GM18868 (cell line): ENCODE results near the gene TMOD1.

Experiments used
- ATAC-seq: cut with Tn5 transposase; IDR thresholded peaks from one replicate; pipeline ENCODE4 v1.9.1; 2021; ENCODE audit warnings: mild to moderate bottlenecking, moderate library complexity; ENCODE audit not compliant: unreplicated experiment

Gene TMOD1

DNA sequence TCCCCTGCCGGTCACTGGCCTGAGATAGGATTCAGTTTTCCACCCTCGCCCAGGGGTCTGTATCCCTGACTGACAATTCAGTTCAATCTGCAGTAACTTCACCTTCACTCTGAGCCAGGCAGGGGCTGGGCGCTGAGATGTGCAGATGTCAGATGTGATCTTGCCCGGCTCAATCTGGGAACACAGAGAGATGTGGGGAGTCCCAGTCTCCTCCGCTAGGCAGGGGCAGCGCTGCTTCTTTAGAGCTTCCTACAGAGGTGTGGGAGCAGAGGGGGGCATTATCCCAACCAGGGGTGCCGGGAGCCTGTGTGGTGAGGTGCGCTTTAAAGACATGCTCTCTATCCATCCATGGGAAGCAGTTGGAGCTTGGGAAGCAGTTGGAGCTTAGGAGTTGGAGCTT lies 14.6 kb downstream of the TMOD1 start:
- ATAC-seq, result no peak

DNA sequence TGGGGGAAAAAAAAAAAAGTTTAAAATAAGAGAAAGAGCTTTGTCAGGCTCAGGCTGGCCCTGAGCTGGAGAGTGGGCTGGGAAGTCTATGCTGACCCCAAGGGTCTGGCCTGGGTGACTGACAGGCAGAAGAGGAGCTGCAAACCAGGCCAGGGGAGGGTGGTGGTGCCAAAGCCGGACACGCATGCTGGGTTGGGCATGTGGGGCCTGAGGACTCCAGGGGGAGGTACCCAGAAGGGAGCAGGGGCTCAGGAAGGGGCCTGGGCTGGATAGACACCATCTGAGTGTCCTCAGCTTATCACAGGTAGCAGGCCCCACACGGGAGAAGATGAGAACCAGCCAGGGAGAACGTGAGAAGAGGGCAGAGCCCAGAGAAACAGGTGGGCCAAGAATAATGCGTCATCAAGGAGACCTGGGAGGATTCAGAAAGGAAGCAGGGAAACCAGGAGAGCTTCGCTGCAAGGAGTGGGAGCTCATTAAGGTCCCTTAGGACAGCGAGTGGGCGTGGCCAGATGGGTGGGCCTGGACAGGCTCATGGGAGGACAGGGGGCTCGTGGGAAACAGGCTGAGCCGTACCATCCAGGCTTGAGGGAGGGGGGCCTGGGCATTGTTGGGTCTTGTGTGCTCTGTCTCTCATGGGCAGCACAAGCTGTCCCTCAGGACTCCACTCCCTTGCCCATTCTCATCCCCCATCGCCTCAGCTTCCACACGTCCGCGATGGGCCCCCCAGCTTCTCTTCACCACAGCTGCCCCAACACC lies 16.0 kb downstream of the TMOD1 start:
- ATAC-seq, result no peak

DNA sequence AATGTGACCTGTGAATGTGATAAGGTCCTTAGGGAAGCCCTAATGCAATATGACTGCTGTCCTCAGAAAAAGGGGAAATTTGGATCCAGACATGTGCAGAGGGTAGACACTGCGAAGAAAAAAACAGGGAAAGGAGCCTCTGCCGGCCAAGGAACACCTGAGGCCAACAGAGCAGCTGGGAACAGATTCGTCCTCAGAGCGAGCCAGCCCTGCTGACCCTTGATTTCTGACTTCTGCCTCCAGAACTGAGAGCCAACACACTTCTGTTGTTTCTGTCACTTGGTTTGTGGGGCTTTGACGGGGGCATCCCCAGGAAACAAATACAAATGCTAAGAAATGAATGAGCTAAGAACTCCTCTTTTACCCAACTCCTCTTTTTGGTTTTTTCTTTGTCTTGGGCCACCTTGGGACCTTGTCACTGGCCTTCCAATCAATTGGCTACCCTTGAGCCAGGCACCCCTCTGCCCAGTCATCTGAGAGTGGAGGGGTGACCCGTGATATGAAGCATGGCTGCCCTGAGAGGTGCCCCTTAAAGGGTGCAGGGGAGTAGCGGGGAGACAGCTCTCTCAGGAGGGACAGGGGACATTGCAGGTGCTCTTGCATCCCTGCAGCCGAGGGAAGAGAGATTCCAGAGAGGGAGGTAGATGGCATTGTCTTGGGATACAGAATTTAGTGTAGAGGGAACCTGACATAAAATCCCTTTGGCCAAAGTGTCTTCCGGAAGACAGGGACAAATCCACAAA lies 16.9 kb downstream of the TMOD1 start:
- ATAC-seq, result no peak

DNA sequence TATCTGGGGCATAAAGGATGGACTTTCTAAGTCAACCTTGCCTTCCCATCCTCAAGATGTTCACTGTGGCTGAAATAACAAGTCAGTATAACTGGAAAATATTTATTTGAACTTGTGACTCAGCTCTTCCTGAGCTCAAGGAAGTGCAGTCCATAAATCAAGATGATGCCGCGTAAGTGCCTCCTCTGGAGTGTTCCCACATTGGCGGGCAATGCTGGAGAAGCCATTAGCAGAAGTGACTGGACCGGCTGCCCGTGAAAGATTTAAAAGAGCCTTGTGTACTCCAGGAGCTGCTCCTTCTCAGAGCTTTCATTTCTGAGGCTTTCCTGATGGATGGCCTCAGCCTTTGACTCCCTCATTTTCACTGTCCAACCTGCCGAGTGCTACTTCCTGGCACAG lies 17.4 kb downstream of the TMOD1 start:
- ATAC-seq, result no peak

DNA sequence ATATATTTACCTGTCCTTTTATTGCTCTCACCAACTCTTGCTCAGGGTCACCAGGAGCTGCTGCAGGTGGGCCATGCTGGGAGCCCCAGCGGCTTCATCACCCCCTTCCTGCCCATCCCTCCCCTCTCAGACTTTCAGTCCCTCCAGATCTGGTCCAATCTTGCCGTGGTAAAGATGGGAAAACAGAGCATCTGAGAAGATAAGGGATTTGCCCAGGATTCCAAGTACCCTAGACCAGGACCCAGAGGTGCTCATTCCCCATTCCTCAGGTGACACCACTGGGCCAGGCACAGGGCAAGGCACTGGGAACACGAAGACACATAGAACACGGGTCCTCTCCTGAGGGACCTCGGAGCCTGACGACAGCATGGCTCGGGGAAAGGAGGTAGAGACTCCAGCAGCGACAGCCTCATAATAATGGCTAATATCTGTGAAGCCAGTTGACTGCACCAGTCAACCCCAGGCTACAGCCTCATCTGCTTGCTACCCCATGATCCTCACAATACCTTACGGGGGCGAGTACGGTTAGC lies 18.0 kb downstream of the TMOD1 start:
- ATAC-seq, result no peak

DNA sequence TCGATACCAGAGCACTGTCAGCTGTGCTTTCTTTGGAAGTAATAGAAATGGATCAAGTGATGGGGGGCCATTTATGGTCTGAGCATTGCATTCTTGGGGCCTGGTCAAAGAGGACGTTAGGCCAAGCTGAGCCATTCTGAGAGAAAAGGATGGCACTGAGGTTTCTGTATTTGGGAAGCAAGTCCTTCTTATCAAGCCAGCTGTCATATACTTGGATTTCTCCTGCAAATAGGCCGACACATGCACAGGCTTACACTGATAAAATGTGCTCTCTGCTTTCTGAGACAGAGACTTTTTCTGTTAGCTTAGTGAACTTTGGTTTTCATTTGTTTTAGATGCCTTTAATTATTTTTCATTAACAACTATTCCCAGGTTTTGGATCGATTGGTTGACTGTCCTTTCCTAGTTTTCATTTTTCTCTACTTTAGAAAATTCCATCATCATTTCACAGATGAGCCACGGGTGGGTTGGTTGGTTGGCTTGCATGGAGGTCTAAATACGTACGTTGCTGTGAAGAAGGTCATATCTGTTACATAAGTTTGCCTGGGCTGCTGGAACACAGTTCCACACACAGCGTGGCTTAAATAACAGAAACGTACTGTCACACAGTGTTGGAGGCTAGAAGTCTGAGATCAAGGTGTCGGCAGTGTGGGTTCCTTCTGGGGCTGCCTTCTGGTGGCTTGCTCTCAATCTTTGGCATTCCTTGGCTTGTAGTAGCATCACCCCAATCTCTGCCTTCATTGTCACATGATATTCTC lies 20.3 kb downstream of the TMOD1 start:
- ATAC-seq, result no peak

DNA sequence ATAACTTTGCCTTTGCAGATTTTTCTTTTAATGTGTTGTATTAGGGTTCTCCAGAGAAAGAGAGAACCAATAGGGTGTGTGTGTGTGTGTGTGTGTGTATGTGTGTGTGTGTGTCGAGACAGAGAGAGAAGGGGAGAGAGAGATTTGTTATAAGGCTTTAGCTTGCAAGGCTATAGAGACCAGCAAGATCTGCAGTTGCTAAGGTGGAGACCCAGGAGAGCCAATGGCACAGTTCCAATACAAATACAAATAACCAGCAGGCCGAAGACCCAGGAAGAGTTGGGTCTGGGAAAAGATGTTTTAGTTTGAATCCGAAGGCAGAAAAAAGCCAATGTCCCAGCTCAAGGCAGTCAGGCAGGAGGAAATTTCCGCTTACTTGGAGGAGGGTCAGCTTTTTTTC lies 23.0 kb downstream of the TMOD1 start:
- ATAC-seq, result no peak

DNA sequence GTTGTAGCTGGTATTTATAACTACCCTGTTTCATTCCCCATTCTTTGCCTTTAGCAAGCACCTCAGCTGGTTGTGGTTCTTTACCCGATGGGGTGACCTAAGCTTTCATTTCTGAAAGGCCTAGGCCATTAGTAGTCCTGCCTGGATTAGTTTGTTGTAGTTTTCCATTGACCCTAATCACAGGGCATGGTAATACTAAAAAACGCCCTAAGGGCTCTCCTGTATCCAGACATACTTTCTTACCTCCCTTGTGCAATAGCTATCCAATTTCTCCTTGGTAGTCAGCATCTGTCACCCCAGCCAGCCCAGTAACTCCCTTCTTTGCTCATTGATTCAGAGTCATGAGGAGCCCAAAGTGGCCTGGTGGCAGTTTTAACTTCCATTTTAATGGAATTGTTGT lies 24.0 kb downstream of the TMOD1 start:
- ATAC-seq, result no peak

DNA sequence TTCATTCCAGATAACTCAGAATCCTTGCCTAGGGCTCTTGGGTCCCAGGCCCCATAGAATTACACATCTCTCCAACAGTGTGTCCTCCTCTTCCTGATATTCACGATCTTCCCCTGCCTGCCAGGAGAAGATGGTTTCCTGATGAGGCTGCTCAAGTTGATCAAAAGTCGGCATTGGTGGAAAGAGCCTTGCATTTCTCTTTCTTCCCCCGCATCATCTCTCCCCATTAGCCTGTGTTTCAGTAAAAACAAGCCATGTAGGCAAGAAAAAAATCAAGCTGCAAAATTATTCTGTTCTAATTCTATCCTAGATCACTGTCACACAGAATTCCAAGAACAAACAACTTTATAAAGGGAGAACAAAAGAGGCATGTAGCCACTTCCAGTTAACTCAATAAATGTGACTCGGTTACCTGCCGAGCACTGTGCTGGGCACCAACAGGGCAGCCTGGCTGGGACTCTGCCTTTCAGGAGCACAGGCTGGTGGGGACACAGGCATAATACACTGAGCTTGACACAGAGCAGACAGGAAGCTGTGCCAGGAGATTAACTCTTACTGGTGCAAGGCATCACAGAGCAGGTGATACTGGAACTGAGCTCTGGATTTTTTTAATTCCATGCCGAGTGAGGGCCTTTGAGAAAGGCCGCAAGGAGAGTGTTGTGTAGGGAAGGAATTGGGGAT lies 25.6 kb downstream of the TMOD1 start:
- no peak for ATAC-seq

DNA sequence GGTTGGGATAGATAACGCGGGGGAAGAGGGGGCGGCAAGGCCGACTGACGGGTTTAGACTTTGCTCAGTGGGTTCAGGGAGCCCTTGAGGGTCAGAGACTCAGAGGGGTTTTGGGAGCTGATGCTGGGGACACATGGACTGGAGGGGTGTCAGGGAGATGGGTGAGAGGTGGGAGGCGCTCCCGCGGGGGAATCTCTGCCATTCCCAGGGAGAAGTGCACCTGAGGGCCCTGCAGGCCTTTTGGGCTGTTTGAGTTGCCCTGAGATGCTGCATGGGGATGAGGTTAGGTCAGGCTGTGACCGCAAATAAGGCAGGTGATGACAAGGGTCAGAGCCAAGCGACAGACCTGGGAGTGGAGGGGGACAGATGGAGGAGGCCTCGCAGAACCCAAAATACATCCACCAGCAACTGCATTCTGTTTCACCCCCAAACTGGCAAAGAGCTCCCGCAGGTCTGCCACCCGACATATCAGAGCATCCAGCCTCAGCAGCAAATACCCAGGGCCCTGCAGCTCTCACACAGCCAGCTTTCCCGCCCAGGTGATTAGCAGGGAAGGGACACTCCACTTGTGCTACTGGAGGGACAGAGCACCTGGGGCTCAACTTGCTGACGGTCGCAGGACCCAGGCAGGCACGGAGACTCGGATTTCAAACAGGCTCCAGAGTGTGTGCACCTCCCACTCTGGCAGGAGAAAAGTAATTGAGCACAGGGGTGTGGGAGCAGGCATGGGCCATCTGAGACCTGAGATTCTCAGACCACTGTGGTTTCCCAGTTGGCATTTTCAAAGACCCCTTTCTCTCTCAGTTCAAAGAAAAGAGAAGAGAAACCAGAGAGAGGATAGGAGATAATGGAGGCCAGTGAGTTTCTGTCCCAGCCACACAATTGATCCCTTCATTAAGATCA lies 26.4 kb downstream of the TMOD1 start:
- peak; percentile 41 for ATAC-seq

DNA sequence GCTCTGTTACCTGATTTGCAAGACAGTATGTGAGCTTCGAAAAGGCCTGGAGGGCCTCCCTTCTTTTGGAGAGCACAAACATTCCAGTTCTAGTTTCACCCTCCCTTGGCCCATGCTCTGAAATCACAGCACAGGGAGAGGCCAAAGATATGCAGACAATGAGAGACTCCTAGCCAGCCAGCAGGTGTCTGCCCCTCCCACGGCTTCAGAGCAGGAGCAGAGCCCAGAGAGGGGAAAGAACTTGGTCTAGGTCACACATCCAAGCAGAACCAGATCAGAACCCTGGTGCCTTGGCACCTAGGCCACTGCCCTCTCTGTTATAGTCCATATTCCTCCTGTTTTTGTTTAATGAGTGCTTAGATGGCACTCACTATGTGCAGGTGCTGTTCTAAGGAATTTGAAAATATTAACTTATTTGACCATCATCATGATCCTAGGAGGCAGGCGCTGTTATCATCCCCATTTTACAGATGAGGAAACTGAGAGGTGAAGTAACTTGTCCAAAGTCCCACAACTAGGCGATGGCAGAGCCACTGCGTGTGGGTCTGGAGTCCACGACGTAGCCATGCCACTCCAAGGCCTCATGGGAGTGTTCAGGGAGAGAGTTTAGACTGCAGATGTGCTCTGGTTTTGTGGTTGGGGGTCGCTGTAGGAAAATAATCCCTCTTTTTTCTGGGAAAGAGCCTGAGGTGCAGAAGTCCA lies 27.2 kb downstream of the TMOD1 start:
- ATAC-seq, result peak; percentile 32

DNA sequence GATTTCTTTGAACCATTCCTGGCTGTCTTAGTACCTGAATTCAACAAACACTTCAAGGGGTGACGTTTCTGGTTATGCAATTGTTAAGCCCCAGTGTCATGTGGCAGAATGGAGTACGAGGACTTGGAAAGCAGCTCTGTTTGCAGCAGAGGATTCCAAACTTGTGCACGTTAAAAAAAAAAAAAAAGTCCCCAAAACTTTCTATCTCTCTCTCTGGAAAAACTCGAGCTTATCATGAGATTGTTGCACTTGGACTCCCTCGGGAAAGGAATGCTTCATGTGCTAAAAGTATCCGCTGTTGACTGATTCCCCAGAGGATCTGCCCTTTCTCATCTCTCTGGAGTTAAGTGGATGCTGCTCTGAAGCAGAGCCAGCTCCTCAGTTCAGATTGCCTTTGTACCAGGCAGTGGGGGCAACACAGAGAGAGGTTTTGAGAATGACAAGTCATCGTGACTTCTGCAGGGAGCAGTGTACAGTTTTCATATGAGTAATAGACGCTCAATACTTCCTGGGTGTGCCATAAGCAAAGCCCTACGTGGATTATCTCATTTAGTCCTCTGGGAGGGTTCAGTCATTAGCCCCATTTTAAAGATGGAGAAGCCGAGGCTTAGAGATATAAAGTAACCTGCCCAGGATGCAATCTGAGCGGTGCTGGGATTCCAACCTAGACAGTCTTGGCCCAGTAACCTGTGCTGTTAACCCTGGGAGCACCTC lies 28.1 kb downstream of the TMOD1 start:
- peak; percentile 88 for ATAC-seq

DNA sequence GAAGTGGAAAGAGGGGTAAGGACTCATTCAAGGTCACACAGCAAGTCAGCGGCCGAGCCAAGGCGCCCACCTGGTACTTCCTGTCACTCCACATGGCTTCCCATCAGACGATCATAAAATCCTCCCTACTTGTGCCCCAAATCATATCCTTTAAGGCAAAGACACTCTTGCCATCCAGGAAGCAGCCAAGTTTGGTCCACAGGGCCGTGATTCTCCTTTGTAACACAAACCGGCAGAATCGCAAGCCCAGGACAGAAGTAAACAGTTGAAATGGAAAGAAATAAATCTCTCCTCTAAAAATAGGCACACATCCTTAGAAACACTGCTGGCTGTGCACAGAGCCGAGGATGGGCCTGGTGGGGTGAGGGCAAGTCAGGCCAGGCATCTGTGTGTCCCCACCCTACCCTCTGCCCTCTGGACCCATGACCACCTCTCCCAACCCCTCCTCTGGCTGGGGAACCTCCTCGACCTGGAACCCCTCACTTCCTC lies 30.5 kb downstream of the TMOD1 start:
- ATAC-seq, result no peak

DNA sequence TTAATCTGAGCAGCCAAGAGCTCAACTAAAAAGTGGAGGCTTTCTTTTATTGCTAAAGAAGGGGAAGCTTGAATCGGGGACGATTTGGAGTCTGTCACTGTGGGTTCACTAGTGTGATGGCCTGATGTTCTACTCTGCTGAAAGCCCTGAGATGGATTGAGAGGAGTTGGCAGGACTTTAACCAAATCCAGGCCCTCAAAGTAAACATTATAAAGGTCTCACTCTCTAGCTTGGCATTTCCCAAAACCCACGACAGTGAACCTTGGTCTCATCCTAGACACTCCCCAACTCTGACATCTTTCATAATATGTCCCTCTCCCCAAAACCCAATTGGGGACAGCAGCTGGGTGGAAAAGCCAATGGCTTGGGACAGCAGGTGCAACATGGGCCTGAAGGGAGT lies 32.7 kb downstream of the TMOD1 start:
- ATAC-seq, result no peak

DNA sequence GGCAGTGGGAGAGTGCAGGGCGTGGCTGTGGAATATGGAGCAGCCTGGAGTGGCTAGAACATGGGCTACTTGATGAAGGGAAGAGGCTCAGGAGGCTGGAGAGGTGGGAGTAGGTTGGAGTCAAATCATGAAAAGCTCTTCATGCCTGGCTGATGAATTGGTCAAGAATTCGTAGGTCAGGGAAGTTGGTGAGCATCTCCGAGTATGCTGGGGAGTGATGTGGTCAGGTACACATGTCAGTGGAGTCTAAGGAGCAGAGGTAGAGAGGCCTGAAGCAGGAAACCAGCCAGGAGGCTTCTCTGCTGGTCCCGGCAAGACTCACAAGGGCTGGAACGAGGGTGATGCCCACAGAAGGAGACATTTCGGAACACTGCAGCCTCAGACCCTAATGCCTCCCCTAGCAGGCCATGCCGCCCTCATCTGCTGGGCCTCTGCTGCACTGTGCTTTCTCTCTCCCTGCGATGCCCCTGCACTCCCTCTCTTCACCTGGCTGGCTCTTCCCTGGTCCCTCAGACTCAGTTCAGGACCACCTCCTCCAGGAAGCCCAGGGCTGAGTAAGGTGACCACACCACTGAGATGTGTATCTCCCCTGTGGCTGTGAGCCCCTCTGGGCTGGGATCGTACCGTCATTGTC lies 33.6 kb downstream of the TMOD1 start:
- ATAC-seq, result no peak

DNA sequence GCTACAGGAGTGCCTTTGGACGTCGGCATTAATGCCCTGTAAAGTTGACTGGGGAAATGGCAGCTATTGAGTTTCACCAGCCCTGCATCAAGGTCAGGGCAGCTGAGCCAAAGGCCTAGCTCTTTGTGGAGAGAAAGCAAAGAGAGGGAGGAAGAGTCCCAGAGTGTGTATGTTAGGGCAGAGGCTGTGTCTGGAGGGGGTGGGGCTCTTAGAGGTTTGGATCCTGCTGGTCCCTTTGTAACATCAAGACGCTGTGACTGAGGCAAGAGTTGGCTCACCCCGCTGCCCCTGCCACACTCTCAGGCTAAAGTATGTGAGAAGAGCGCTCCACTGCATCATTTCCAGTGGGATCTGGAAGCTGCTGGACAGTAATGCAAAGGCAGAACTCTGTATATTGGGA lies 34.3 kb downstream of the TMOD1 start:
- no peak for ATAC-seq

DNA sequence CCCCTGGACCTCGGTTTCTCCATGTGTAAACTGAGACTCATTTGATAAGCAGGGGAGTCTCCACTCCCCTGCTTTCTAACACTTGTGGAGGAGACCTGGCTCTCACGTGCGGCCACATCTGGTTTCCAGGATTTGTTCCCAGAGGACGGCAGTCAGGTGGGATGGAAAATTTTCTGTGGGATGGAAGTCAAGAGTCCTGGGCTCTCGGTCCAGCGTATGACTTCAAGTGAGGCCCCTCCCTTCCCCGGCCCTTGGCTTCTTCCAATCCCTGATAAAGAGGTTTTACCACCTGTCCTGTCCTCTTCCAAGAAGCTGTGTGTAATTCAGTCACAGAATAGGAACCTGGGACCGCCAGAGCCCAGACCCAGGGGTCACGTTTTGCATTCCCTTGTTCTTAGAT lies 35.0 kb downstream of the TMOD1 start:
- no peak for ATAC-seq

DNA sequence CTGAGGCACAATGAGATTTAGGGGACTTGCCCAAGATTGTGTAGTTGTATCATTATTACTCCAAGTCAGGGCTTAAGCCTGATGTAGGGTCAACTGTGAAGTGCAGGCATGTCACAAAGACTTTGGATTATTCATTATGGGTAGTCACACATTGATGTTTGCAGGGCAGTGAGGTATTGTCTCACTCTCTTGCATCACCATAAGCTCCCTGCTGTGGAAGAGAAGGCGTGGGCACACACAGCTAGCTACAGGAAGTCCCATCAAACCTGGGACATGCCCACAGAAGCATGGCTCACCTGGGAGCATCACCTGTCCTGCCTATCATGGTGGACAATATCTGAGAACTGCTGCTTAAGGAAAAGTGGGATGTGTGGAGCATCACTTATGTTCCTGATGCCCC lies 42.1 kb downstream of the TMOD1 start:
- ATAC-seq, result no peak
